ENCODE measurements around the gene ZNF334. TPM values are rescaled to one million over a fixed set of nuclear protein-coding genes. Genes with fewer than 3 reads are reported as not detected.

The ZNF334 gene
- total and polyA plus RNA-seq, 2 of the 4 experiments (the other 2 are of a cell fraction): 1.4 to 2.1 TPM

- ATAC-seq (ENCODE audit: low read depth) (no peak), DNase-seq (no peak)
- H3K14ac ChIP-seq (replicated peaks; ENCODE audit: low read depth, low read length): no peak overlapping the region
- POLR2A ChIA-PET (ENCODE audit: unreplicated experiment): no interaction called here
- H4K20me1 ChIP-seq (ENCODE audit: insufficient read depth, low read length): no peaks in the 10 kb centered on the region
- no peak overlapping the region for H3K27ac ChIP-seq (ENCODE audit: insufficient read depth, low read length)
- H3K4me3 ChIP-seq (ENCODE audit: insufficient read depth, low read depth, low read length): no peak overlapping the region
- no peaks in the 10 kb centered on the region for H3K36me3 ChIP-seq (ENCODE audit: control insufficient read depth, insufficient read depth, low read length)
- no peak overlapping the region for H2AFZ ChIP-seq (replicated peaks; ENCODE audit: low read length, poor library complexity)
- no peak overlapping the region for H2BK15ac ChIP-seq (ENCODE audit: low read depth, low read length)
- no peak overlapping the region for H2BK5ac ChIP-seq (ENCODE audit: low read depth, low read length, poor library complexity, severe bottlenecking)
- no peaks in the 10 kb centered on the region; the same call in none of the 2 replicates for H3K27me3 ChIP-seq (ENCODE audit: control insufficient read depth, insufficient read depth, low read length)
- BruUV-seq (replicated peaks): no TSS peak
- no peak overlapping the region for H2BK120ac ChIP-seq (ENCODE audit: low read depth, low read length)
- no peak overlapping the region for H4K5ac ChIP-seq (ENCODE audit: low read depth, low read length)
- in situ Hi-C loops (cut with MboI; ENCODE audit: low sequenced_read_pairs): no loop called here
- no peak overlapping the region for H3K4me2 ChIP-seq (ENCODE audit: low read depth, low read length)
- TF ChIP-seq NFE2L2 (IDR thresholded peaks at IDR 0.05; ENCODE audit: low read depth, low read length) (no peak), CEBPB (IDR thresholded peaks at IDR 0.05; ENCODE audit: low read depth, low read length) (no peak), MAZ (IDR thresholded peaks at IDR 0.05; ENCODE audit: borderline replicate concordance, low read depth, low read length) (no peak), MXI1 (IDR thresholded peaks at IDR 0.05; ENCODE audit: borderline replicate concordance, low read depth, low read length) (no peak), RCOR1 (IDR thresholded peaks at IDR 0.05; ENCODE audit: insufficient replicate concordance, low read length) (no peak), BHLHE40 (IDR thresholded peaks at IDR 0.05; ENCODE audit: low read depth, low read length) (no peak), MAFK (IDR thresholded peaks at IDR 0.05; ENCODE audit: low read depth, low read length) (no peak), RAD21 (IDR thresholded peaks at IDR 0.05; ENCODE audit: low read length) (no peak), RFX5 (IDR thresholded peaks at IDR 0.05; ENCODE audit: low read depth, low read length) (no peak), FOS (IDR thresholded peaks at IDR 0.05; ENCODE audit: low read depth, low read length) (no peak), ELK1 (IDR thresholded peaks at IDR 0.05; ENCODE audit: borderline replicate concordance, low read depth, low read length) (no peak), SMC3 (IDR thresholded peaks at IDR 0.05; ENCODE audit: low read depth, low read length) (no peak), POLR2A (IDR thresholded peaks at IDR 0.05; ENCODE audit: low read depth, low read length) (no peak), CHD1 (IDR thresholded peaks at IDR 0.05; ENCODE audit: low read depth, low read length) (no peak)
- TF ChIP-seq, protein P1, sequence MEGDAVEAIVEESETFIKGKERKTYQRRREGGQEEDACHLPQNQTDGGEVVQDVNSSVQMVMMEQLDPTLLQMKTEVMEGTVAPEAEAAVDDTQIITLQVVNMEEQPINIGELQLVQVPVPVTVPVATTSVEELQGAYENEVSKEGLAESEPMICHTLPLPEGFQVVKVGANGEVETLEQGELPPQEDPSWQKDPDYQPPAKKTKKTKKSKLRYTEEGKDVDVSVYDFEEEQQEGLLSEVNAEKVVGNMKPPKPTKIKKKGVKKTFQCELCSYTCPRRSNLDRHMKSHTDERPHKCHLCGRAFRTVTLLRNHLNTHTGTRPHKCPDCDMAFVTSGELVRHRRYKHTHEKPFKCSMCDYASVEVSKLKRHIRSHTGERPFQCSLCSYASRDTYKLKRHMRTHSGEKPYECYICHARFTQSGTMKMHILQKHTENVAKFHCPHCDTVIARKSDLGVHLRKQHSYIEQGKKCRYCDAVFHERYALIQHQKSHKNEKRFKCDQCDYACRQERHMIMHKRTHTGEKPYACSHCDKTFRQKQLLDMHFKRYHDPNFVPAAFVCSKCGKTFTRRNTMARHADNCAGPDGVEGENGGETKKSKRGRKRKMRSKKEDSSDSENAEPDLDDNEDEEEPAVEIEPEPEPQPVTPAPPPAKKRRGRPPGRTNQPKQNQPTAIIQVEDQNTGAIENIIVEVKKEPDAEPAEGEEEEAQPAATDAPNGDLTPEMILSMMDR (conservative IDR thresholded peaks at IDR 0.05; ENCODE audit: low read depth, low read length): no peak
- TF ChIP-seq, protein P2, sequence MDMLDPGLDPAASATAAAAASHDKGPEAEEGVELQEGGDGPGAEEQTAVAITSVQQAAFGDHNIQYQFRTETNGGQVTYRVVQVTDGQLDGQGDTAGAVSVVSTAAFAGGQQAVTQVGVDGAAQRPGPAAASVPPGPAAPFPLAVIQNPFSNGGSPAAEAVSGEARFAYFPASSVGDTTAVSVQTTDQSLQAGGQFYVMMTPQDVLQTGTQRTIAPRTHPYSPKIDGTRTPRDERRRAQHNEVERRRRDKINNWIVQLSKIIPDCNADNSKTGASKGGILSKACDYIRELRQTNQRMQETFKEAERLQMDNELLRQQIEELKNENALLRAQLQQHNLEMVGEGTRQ (IDR thresholded peaks at IDR 0.05; ENCODE audit: low read depth, low read length): no peak
- H4K91ac ChIP-seq (ENCODE audit: insufficient read depth, low read depth, low read length): no peak overlapping the region
- 40% methylated on average over 2 of the region's 3 CpGs; no CpG with 5 or more reads in 1 of the 2 experiments for WGBS, 2 experiments (ENCODE audit: extremely low coverage in 2 of 2, insufficient read length in 1 of 2)
- no peak overlapping the region for H3K4ac ChIP-seq (ENCODE audit: low read depth, low read length)
- H2AK5ac ChIP-seq (ENCODE audit: low read depth, low read length): no peak overlapping the region
- H3K18ac ChIP-seq (ENCODE audit: low read depth, low read length): no peak overlapping the region
- intact Hi-C loops (cut with micrococcal nuclease): loop anchor here (5.0 kb wide), 1 partner anchor 127 kb away; no protein-coding TSS in a partner anchor
- dilution Hi-C loops (cut with HindIII; ENCODE audit: low sequenced_read_pairs, unreplicated experiment): no loop called here
- H3K9ac ChIP-seq (ENCODE audit: low read depth, low read length): no peak overlapping the region
- no peak overlapping the region for H3K23ac ChIP-seq (ENCODE audit: low read depth, low read length)
- CTCF ChIA-PET: no interaction called here
- H3K9me1 ChIP-seq (ENCODE audit: insufficient read depth, low read length): no peaks in the 10 kb centered on the region
- H2BK20ac ChIP-seq (ENCODE audit: low read depth, low read length): no peak overlapping the region
- H3K4me1 ChIP-seq (ENCODE audit: control insufficient read depth, insufficient read depth, low read length): peaks cover 1% of the 10 kb centered on the region; the same call in 1 of the 2 replicates
- no peaks in the 10 kb centered on the region for H3K9me3 ChIP-seq (ENCODE audit: control insufficient read depth, insufficient read depth, low read length)
- no peak overlapping the region for H3K56ac ChIP-seq (ENCODE audit: extremely low read depth, insufficient read depth, low read length)
- no peak overlapping the region for H4K8ac ChIP-seq (ENCODE audit: low read depth in 2 of 2, low read length in 2 of 2)
- no peaks in the 10 kb centered on the region for H3K79me1 ChIP-seq (ENCODE audit: low read depth in 1 of 2, low read length in 2 of 2)
- no peak overlapping the region for H2AK9ac ChIP-seq (replicated peaks; ENCODE audit: low read depth, low read length, poor library complexity)
These were observed 41.5 kb upstream of the ZNF334 start for GRCh38 chr20:46554828-46555227.
